K562 (cell line): ENCODE data around the gene SORCS1. TPM values are rescaled to one million over a fixed set of nuclear protein-coding genes. Genes with fewer than 3 reads are reported as not detected.

Experiments
- ATAC-seq: fragments of 200-7000 bp; cut with Tn5 transposase; 3 replicates; pipeline ENCODE4 v1.9.1; 2020; ENCODE audit warnings: moderate library complexity
- BruUV-seq: library from RNA; stranded (reverse); fragments of 400-500 nt; replicated peaks from 2 replicates; lab custom pipeline; 2021; lab: Mats Ljungman, UMichigan
- CTCF ChIA-PET: fragments of 300-600 bp; formaldehyde crosslinking; extraction: SDS; loops from one replicate; lab custom pipeline; 2021; ENCODE audit warnings: low intra/inter-chr PET ratio; lab: Yijun Ruan, JAX
- POLR2A ChIA-PET: fragments of 300-600, 350-650 bp; sonication (Branson Sonifier 250); formaldehyde crosslinking; extraction: SDS; loops from one replicate; lab custom pipeline; 2021; ENCODE audit warnings: antibody characterized with exemption, inconsistent platforms; lab: Yijun Ruan, JAX
- DNase-seq, 4 experiments: peaks; one replicate each; pipeline versions ENCODE4 v3.0.0 to v3.0.0-alpha.2; 2011 to 2018; ENCODE audit warnings: low spot score in 3 of 4, mixed read lengths in 3 of 4; ENCODE audit errors: extremely low read depth in 1 of 4
- FAIRE-seq: peaks from 2 replicates; lab custom pipeline; 2011; peaks lifted over from hg19 to GRCh38; lab: Jason Lieb, UNC
- H2AFZ ChIP-seq: 2 replicates; pipeline ENCODE4 v1.6.0; 2011; ENCODE audit warnings: low read depth, low read length, control low read depth, inconsistent platforms
- H3K27ac ChIP-seq: fragments of 200-600 bp; 3 replicates; pipeline ENCODE4 v1.8.0; 2011; ENCODE audit warnings: low read depth, mild to moderate bottlenecking, control low read depth, inconsistent platforms, low read length, moderate library complexity, mixed read lengths; ENCODE audit errors: extremely low read depth
- H3K27me3 ChIP-seq, 2 experiments: fragments of 300-600 bp in 1 of 2; 2 replicates in 1 of 2; 3 replicates in 1 of 2; pipeline versions ENCODE4 v1.6.0 to v1.8.0; 2011; ENCODE audit warnings: inconsistent platforms in 2 of 2, low read length in 2 of 2, mild to moderate bottlenecking in 1 of 2, mixed read lengths in 1 of 2, moderate library complexity in 1 of 2; ENCODE audit not compliant: control insufficient read depth in 2 of 2, insufficient read depth in 2 of 2
- H3K36me3 ChIP-seq: fragments of 300-600 bp; 3 replicates; pipeline ENCODE4 v1.8.0; 2011; ENCODE audit warnings: mild to moderate bottlenecking, low read length, inconsistent platforms; ENCODE audit not compliant: control insufficient read depth, insufficient read depth
- H3K4me1 ChIP-seq, 2 experiments: fragments of 200-600 bp in 1 of 2; replicated peaks in 1 of 2; 2 replicates in 1 of 2; 3 replicates in 1 of 2; pipeline versions ENCODE4 v1.5.1 to v1.8.0; 2011; ENCODE audit warnings: inconsistent platforms in 2 of 2, low read length in 2 of 2, mild to moderate bottlenecking in 1 of 2, mixed read lengths in 1 of 2, moderate library complexity in 1 of 2; ENCODE audit not compliant: control insufficient read depth in 2 of 2, insufficient read depth in 2 of 2
- H3K4me2 ChIP-seq: 2 replicates; pipeline ENCODE4 v1.6.1; 2011; ENCODE audit warnings: low read length, control low read depth, inconsistent platforms, mixed read lengths; ENCODE audit not compliant: insufficient read depth
- H3K4me3 ChIP-seq: fragments of 200-600 bp; sonication (generic), shearing (Covaris generic); 2 replicates; pipeline ENCODE4 v1.5.1; 2016; ENCODE audit warnings: control low read depth, inconsistent platforms
- H3K79me2 ChIP-seq: fragments of 200-600 bp; 3 replicates; pipeline ENCODE4 v1.8.0; 2011; ENCODE audit warnings: low read length, inconsistent platforms; ENCODE audit not compliant: control insufficient read depth, insufficient read depth
- H3K9ac ChIP-seq, 2 experiments: 2 replicates each; pipeline versions ENCODE4 v1.6.0 to v1.6.1; 2011; ENCODE audit warnings: low read depth in 2 of 2, low read length in 2 of 2, control low read depth in 1 of 2, inconsistent platforms in 1 of 2, mild to moderate bottlenecking in 1 of 2, mixed read lengths in 1 of 2; ENCODE audit not compliant: insufficient read depth in 1 of 2
- H3K9me1 ChIP-seq: one replicate; pipeline ENCODE4 v1.6.0; 2011; ENCODE audit warnings: inconsistent platforms, mild to moderate bottlenecking, low read length, moderate library complexity; ENCODE audit not compliant: control insufficient read depth, insufficient read depth
- H3K9me3 ChIP-seq: replicated peaks from 2 replicates; pipeline ENCODE4 v1.5.1; 2011; ENCODE audit warnings: low read depth, low read length, inconsistent platforms; ENCODE audit not compliant: control insufficient read depth, insufficient read depth
- H4K20me1 ChIP-seq: replicated peaks from 2 replicates; pipeline ENCODE4 v1.6.1; 2011; ENCODE audit warnings: low read length, inconsistent platforms, mixed read lengths; ENCODE audit not compliant: control insufficient read depth, insufficient read depth
- ARNT ChIP-seq, 2 experiments: fragments of 450-650 bp; IDR thresholded peaks; 2 replicates each; pipeline ENCODE4 v1.6.1; 2016; ENCODE audit warnings: mild to moderate bottlenecking in 1 of 2
- CBFB ChIP-seq: sonication (generic); formaldehyde crosslinking; IDR thresholded peaks from 2 replicates; pipeline ENCODE4 v1.4.0; 2020; ENCODE audit warnings: mild to moderate bottlenecking, missing genetic modification reagents
- E2F3 ChIP-seq: fragments of 250-450 bp; sonication (Bioruptor Pico); IDR thresholded peaks from 2 replicates; pipeline ENCODE4 v1.4.0; 2020; ENCODE audit warnings: mild to moderate bottlenecking
- FOXP4 ChIP-seq: sonication (generic); formaldehyde crosslinking; IDR thresholded peaks from 2 replicates; pipeline ENCODE4 v1.8.0; 2022; ENCODE audit warnings: mild to moderate bottlenecking, missing genetic modification reagents, borderline replicate concordance
- NFATC3 ChIP-seq: fragments of 450-650 bp; IDR thresholded peaks from 2 replicates; pipeline ENCODE4 v1.6.1; 2017; ENCODE audit warnings: mild to moderate bottlenecking
- ZNF134 ChIP-seq: fragments of 250-450 bp; sonication (Bioruptor Pico); conservative IDR thresholded peaks from 2 replicates; pipeline ENCODE4 v1.4.0; 2020
- ZNF589 ChIP-seq: fragments of 200-800 bp; sonication (Bioruptor generic); IDR thresholded peaks from 2 replicates; pipeline ENCODE4 v1.6.1; 2016; ENCODE audit warnings: low read depth, missing genetic modification characterization, missing compliant biosample characterization
- ZNF740 ChIP-seq, 3 experiments: fragments of 200-800 bp in 1 of 3; sonication (Bioruptor generic) in 1 of 3; sonication (generic) in 1 of 3; formaldehyde crosslinking in 1 of 3; IDR thresholded peaks; 2 replicates each; pipeline versions ENCODE4 v1.6.1 to v1.8.0; 2016 to 2022; ENCODE audit warnings: mild to moderate bottlenecking in 2 of 3, missing compliant biosample characterization in 2 of 3, missing genetic modification characterization in 2 of 3, missing genetic modification reagents in 1 of 3
- WGBS: fragments of 100-300 bp; shearing (Covaris generic); methylation state at CpG from one replicate; pipeline ENCODE4 v1.1.6; 2016; ENCODE audit warnings: low coverage, mixed read lengths; ENCODE audit not compliant: insufficient coverage; ENCODE audit errors: missing lambda C conversion rate; 5-methylcytosine and 5-hydroxymethylcytosine counted together
- in situ Hi-C: fragments of 300-500 bp; cut with MboI; formaldehyde crosslinking; loops from 4 replicates; pipeline ENCODE4 v1.15.0; 2018; ENCODE audit warnings: inconsistent platforms, mixed read lengths
- intact Hi-C: fragments of 100-400 bp; cut with micrococcal nuclease; formaldehyde crosslinking; loops from 2 replicates; pipeline ENCODE4 v1.14.2; 2022
- polyA plus RNA-seq, 8 experiments: library from polyadenylated mRNA; depleted of rRNA in 4 of 8; stranded (reverse) in 5 of 8; unstranded in 3 of 8; fragments of >200 nt; fragmentation: Nextera tagmentation in 2 of 8; fragmentation: Illumina TruSeq in 1 of 8; extraction: Ambion mirVana in 2 of 8; extraction: Trizol in 1 of 8; gene quantifications; 2 replicates each; pipeline versions ENCODE4 v1.2.1 to v1.2.3, GENCODE V29; 2011 to 2014; ENCODE audit warnings: inconsistent platforms in 1 of 8, missing spikeins in 1 of 8
- total RNA-seq, 7 experiments: library from RNA; depleted of rRNA in 6 of 7; stranded (reverse); fragments of >200 nt in 6 of 7; fragmentation: Illumina TruSeq in 2 of 7; extraction: Trizol in 2 of 7; gene quantifications; 2 replicates each; pipeline versions ENCODE4 v1.2.1 to v1.2.3, GENCODE V29; 2011 to 2021; ENCODE audit warnings: low replicate concordance in 1 of 7

The SORCS1 gene
- total and polyA plus RNA-seq, 9 of the 15 experiments (the other 6 are each of a cell fraction or from before 2014, with no cell fraction given) = 1.5 to 3.9 (median 2.7) TPM

GRCh38 chr10:106636766-106637491, 527.6 kb downstream of the SORCS1 start:
- no peaks in the 10 kb centered on the region for H3K4me1 ChIP-seq
- in situ Hi-C loops = no loop called here
- no peaks in the 10 kb centered on the region for H4K20me1 ChIP-seq
- no peak overlapping the region for H3K9ac ChIP-seq
- H3K27ac ChIP-seq = no peak overlapping the region
- no peak for DNase-seq
- no peak for TF ChIP-seq E2F3
- no TSS peak for BruUV-seq
- no peaks in the 10 kb centered on the region for H3K27me3 ChIP-seq
- POLR2A ChIA-PET = no interaction called here
- no peak for ATAC-seq
- no peak overlapping the region for H3K4me2 ChIP-seq
- no peaks in the 10 kb centered on the region for H3K79me2 ChIP-seq
- H3K9me3 ChIP-seq = no peaks in the 10 kb centered on the region
- H3K4me3 ChIP-seq = no peak overlapping the region
- 0% methylated on average over 3 of the region's 4 CpGs for WGBS
- no peak for FAIRE-seq
- no peak overlapping the region for H2AFZ ChIP-seq
- no peaks in the 10 kb centered on the region for H3K36me3 ChIP-seq
- no peaks in the 10 kb centered on the region for H3K9me1 ChIP-seq
- CTCF ChIA-PET = no interaction called here
- intact Hi-C loops = no loop called here

- DNase-seq (no peak), FAIRE-seq (no peak), ATAC-seq (no peak)
- H3K4me3 ChIP-seq = no peak overlapping the region
- H3K9me1 ChIP-seq = no peaks in the 10 kb centered on the region
- no peak overlapping the region for H3K9ac ChIP-seq
- no peaks in the 10 kb centered on the region for H3K36me3 ChIP-seq
- POLR2A ChIA-PET = no interaction called here
- H3K9me3 ChIP-seq = no peaks in the 10 kb centered on the region
- in situ Hi-C loops (no loop called here), intact Hi-C loops (no loop called here)
- WGBS = 2% methylated on average over 6 of the region's 6 CpGs
- H3K27ac ChIP-seq = no peak overlapping the region
- H3K4me1 ChIP-seq = no peaks in the 10 kb centered on the region
- no peaks in the 10 kb centered on the region for H3K79me2 ChIP-seq
- H4K20me1 ChIP-seq = no peaks in the 10 kb centered on the region
- H3K4me2 ChIP-seq = no peak overlapping the region
- no peaks in the 10 kb centered on the region for H3K27me3 ChIP-seq
- CTCF ChIA-PET = no interaction called here
- BruUV-seq = no TSS peak
- H2AFZ ChIP-seq = no peak overlapping the region
- no peak for TF ChIP-seq ZNF134 (CRISPR knock-in tag)
- TF ChIP-seq ZNF740 (CRISPR knock-in tag; IDR thresholded peaks at IDR 0.05) = no peak
- TF ChIP-seq ZNF740 (tag; IDR thresholded peaks at IDR 0.05) = no peak
- TF ChIP-seq FOXP4 (CRISPR knock-in tag) = no peak
- no peak for TF ChIP-seq ARNT (IDR thresholded peaks at IDR 0.05)
- TF ChIP-seq ZNF589 = no peak
- no peak for TF ChIP-seq CBFB
- no peak for TF ChIP-seq NFATC3
These were observed 528.6 kb downstream of the SORCS1 start for GRCh38 chr10:106635947-106636346.
